Thyroid gland (tissue), 4 donors: ENCODE measurements around the gene CCDC197. TPM values are rescaled to one million over a fixed set of nuclear protein-coding genes. Genes with fewer than 3 reads are reported as not detected.

Source experiments
- DNase-seq, 2 donors: peaks; one replicate each; pipeline ENCODE4 v3.0.0-alpha.2; 2019
- H3K27ac ChIP-seq, 3 donors: fragments of 200-600 bp; sonication (generic); 1 replicate in 2 of 3; 2 replicates in 1 of 3; pipeline ENCODE4 v1.5.1; 2016 to 2019; ENCODE audit warnings: mild to moderate bottlenecking in 1 of 3, moderate library complexity in 1 of 3
- H3K27me3 ChIP-seq: fragments of 200-600 bp; sonication (generic); one replicate; pipeline ENCODE4 v1.5.1; 2019
- H3K36me3 ChIP-seq, 2 donors: fragments of 200-600 bp; sonication (generic); one replicate each; pipeline ENCODE4 v1.5.1; 2016 to 2019
- H3K4me1 ChIP-seq, 2 donors: fragments of 200-600 bp; sonication (generic); one replicate each; pipeline ENCODE4 v1.5.1; 2017 to 2019
- H3K4me3 ChIP-seq, 3 donors: fragments of 200-600 bp; sonication (generic); replicated peaks in 1 of 3; 1 replicate in 2 of 3; 2 replicates in 1 of 3; pipeline ENCODE4 v1.5.1; 2016; ENCODE audit warnings: mild to moderate bottlenecking in 1 of 3
- H3K9me3 ChIP-seq: fragments of 200-600 bp; sonication (generic); one replicate; pipeline ENCODE4 v1.5.1; 2017
- POLR2A ChIP-seq, 2 donors: fragments of 450-650 bp; IDR thresholded peaks; one replicate each; pipeline ENCODE4 v1.6.1; 2017; ENCODE audit warnings: antibody characterized with exemption in 2 of 2, mild to moderate bottlenecking in 2 of 2, moderate library complexity in 1 of 2
- WGBS, 2 donors: methylation state at CpG; one replicate each; pipeline ENCODE4 v1.1.5; 2017; 5-methylcytosine and 5-hydroxymethylcytosine counted together
- intact Hi-C: fragments of 100-400 bp; cut with DNase I; formaldehyde crosslinking; loops from one replicate; pipeline ENCODE4 v1.15.1; 2023
- total RNA-seq, 4 donors: library from RNA; depleted of rRNA; stranded (reverse); fragments of >200 nt; gene quantifications; one replicate each; pipeline ENCODE4 v1.2.3, GENCODE V29; 2016
- TF ChIP-seq, protein P1 (sequence below), 6 experiments: fragments of 200-600 bp in 3 of 6; fragments of 450-650 bp in 3 of 6; sonication (generic) in 3 of 6; IDR thresholded peaks; one replicate each; pipeline ENCODE4 v1.5.1; 2016 to 2019; ENCODE audit warnings: antibody characterized with exemption in 6 of 6, mild to moderate bottlenecking in 2 of 6, inconsistent platforms in 1 of 6, moderate library complexity in 1 of 6

Gene CCDC197
- total RNA-seq, 4 donors from 2014 or later: not detected

DNA sequence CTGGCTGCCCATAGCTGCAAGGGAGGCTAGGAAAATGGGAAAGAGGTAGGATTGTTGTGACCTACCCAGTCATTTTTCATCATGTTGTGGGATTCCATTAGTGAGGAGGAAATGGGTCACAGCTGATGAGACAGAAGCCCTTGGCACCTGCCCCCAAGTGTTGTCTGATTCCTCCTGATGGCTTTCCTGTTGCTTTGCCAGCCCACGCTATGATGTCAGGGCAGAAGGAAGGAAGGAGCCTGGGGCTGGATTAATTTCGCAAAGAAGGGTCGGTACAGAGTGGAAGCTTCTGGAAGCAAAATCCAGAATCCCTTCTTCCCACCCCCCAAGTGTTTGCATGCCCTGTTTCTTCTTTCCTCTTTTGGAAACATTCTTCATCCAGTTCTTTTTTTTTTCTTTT is 37.8 kb downstream of the CCDC197 start:
- no peaks in the 10 kb centered on the region for H3K4me1 ChIP-seq
- no peaks in the 10 kb centered on the region for H3K9me3 ChIP-seq
- WGBS, 2 donors: 79% methylated on average over 3 of the region's 3 CpGs
- no peak for DNase-seq
- H3K27ac ChIP-seq: no peak overlapping the region
- H3K36me3 ChIP-seq: no peaks in the 10 kb centered on the region
- TF ChIP-seq, protein P1, sequence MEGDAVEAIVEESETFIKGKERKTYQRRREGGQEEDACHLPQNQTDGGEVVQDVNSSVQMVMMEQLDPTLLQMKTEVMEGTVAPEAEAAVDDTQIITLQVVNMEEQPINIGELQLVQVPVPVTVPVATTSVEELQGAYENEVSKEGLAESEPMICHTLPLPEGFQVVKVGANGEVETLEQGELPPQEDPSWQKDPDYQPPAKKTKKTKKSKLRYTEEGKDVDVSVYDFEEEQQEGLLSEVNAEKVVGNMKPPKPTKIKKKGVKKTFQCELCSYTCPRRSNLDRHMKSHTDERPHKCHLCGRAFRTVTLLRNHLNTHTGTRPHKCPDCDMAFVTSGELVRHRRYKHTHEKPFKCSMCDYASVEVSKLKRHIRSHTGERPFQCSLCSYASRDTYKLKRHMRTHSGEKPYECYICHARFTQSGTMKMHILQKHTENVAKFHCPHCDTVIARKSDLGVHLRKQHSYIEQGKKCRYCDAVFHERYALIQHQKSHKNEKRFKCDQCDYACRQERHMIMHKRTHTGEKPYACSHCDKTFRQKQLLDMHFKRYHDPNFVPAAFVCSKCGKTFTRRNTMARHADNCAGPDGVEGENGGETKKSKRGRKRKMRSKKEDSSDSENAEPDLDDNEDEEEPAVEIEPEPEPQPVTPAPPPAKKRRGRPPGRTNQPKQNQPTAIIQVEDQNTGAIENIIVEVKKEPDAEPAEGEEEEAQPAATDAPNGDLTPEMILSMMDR (IDR thresholded peaks at IDR 0.05): no peak
- H3K4me3 ChIP-seq: no peak overlapping the region
- intact Hi-C loops: loop anchor here (5.0 kb wide), 2 partner anchors 102 to 147 kb away; no protein-coding TSS in a partner anchor
- no peaks in the 10 kb centered on the region for H3K27me3 ChIP-seq

DNA sequence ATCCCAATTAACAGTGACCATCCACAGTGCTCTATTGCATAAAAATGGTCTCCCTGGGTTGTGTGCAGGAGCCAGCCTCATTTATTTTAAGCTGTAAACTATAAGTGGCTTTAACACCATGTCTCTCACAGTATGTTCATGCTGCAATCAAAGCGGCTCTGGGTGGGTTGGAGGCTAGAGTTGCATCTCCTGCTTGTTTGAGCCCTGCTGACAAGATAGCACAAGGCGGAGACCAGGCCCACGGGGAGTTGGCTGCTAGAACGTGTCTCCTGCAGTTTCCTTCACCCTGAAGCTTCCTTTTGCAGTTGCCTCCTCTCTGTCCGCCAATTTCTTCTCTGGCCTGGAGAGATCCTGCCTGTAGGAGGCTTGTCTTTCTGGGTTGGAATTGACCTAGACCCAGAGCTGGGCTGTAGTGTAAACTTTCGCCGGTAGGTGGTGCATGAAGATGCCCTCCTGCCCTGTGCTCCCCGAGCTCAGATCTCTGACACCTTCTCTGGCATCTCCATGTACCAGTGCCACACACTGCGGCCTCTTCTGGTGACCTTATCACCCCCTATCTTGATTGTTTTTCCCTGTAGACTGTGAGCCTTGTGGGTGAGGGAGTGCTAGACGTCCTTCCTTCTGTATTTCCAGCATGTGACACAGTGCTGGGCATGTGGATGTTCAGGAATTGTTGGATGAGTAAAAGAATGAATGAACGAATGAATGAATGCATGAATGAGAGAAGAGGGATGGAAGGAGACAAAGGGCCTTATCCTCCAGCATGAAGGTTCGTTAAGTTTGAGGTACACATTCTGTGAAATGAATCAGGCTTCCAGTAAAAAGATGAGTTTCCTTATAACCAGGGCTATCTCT is 39.4 kb downstream of the CCDC197 start:
- DNase-seq: peak; percentile 66 to 73
- H3K27me3 ChIP-seq: no peaks in the 10 kb centered on the region
- H3K9me3 ChIP-seq: no peaks in the 10 kb centered on the region
- H3K4me3 ChIP-seq: no peak overlapping the region
- TF ChIP-seq, protein P1 (IDR thresholded peaks at IDR 0.05): peak; percentile 56 to 79 (median 70)
- no peak for TF ChIP-seq POLR2A (IDR thresholded peaks at IDR 0.05)
- no peaks in the 10 kb centered on the region for H3K36me3 ChIP-seq
- intact Hi-C loops: loop anchor here (5.0 kb wide), 2 partner anchors 101 to 146 kb away; no protein-coding TSS in a partner anchor
- no peak overlapping the region for H3K27ac ChIP-seq
- peaks cover 0 to under 1% of the 10 kb centered on the region in 2 donors for H3K4me1 ChIP-seq
- WGBS, 2 donors: 35 to 39% methylated on average over 12 of the region's 12 CpGs

DNA sequence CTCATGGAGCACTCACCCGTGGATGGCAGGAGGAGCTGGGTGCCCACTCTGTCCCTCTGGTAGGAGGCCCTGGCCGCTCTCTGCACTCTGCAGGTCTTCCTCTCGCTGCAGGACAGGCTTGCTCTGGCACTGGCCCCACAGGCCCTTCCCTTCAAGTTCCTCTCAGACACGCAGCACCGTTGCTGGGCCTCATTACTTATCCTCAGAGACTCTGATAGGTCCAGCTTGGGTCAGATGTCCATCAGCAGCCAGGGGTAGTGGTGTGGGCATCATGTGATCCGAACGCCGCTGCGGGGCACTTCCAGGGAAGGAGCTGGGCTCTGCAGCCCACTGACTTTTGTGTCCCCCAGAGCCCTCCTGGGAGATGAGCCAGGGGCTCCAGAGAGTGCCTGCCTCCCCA is 40.9 kb downstream of the CCDC197 start:
- no peaks in the 10 kb centered on the region for H3K36me3 ChIP-seq
- intact Hi-C loops: loop anchor here (5.0 kb wide), 2 partner anchors 99 to 144 kb away; no protein-coding TSS in a partner anchor
- WGBS, 2 donors: 84 to 85% methylated on average over 5 to 9 of the region's 9 CpGs
- no peaks in the 10 kb centered on the region for H3K9me3 ChIP-seq
- DNase-seq: no peak
- H3K27ac ChIP-seq: no peak overlapping the region
- no peaks in the 10 kb centered on the region for H3K27me3 ChIP-seq
- TF ChIP-seq POLR2A (IDR thresholded peaks at IDR 0.05): no peak
- TF ChIP-seq, protein P1 (IDR thresholded peaks at IDR 0.05): no peak
- peaks cover 0 to 12% of the 10 kb centered on the region in 2 donors for H3K4me1 ChIP-seq
- H3K4me3 ChIP-seq: no peak overlapping the region

DNA sequence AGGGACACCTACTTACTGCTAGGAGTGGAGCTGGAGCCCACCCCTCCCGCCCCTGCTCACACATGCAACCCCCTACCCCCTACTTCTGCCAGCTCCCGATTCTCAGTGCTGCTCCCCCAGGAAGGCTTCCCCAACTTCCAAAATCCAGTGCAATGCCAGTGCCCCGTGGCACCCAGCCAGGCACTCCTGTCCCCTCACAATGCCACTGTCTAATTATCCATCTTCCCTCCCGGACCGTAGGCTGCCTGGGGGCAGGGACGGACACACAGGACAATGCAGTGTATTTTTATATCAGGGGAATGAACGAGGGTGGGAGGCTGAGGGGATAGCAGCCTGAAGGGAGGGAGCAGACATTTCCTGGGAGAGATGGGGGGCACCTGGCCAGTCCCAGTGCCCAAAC is 41.4 kb downstream of the CCDC197 start:
- no peaks in the 10 kb centered on the region for H3K9me3 ChIP-seq
- H3K4me3 ChIP-seq: no peak overlapping the region
- no peak for DNase-seq
- intact Hi-C loops: loop anchor here (5.0 kb wide), 2 partner anchors 99 to 144 kb away; no protein-coding TSS in a partner anchor
- no peaks in the 10 kb centered on the region for H3K27me3 ChIP-seq
- H3K4me1 ChIP-seq: peaks cover 0 to 12% of the 10 kb centered on the region in 2 donors
- no peaks in the 10 kb centered on the region for H3K36me3 ChIP-seq
- TF ChIP-seq, protein P1 (IDR thresholded peaks at IDR 0.05): no peak
- no peak for TF ChIP-seq POLR2A (IDR thresholded peaks at IDR 0.05)
- WGBS, 2 donors: 83 to 92% methylated on average over 7 of the region's 7 CpGs
- no peak overlapping the region for H3K27ac ChIP-seq
